HEK293 (cell line): ENCODE data around the gene GRK3.

Source experiments
- CTCF ChIA-PET: fragments of 350-600 bp; formaldehyde crosslinking; extraction: SDS; loops from one replicate; lab custom pipeline; 2021; ENCODE audit warnings: antibody characterized with exemption; lab: Yijun Ruan, JAX
- POLR2A ChIA-PET: fragments of 300-600 bp; formaldehyde crosslinking; extraction: SDS; loops from one replicate; lab custom pipeline; 2020; ENCODE audit warnings: antibody characterized with exemption, inconsistent platforms; lab: Yijun Ruan, JAX
- H3K27ac ChIP-seq: fragments of 200-500 bp; sonication (Bioruptor generic); 2 replicates; pipeline ENCODE4 v1.5.1; 2014; ENCODE audit warnings: low read depth, low read length, control low read depth, inconsistent platforms; ENCODE audit errors: extremely low read depth
- H3K36me3 ChIP-seq, 2 experiments: fragments of 200-500 bp in 1 of 2; sonication (Bioruptor generic) in 1 of 2; 1 replicate in 1 of 2; 2 replicates in 1 of 2; pipeline ENCODE4 v1.5.1; 2014 to 2017; ENCODE audit warnings: inconsistent platforms in 2 of 2, low read length in 2 of 2; ENCODE audit not compliant: control insufficient read depth in 2 of 2, insufficient read depth in 1 of 2
- H3K4me1 ChIP-seq: fragments of 200-500 bp; sonication (Bioruptor generic); 2 replicates; pipeline ENCODE4 v1.5.1; 2014; ENCODE audit warnings: mild to moderate bottlenecking, low read length, inconsistent platforms; ENCODE audit not compliant: control insufficient read depth, insufficient read depth
- H3K4me3 ChIP-seq: 2 replicates; pipeline ENCODE4 v1.5.1; 2011; ENCODE audit warnings: low read depth, mild to moderate bottlenecking, control low read depth, low read length, moderate library complexity
- H3K9me3 ChIP-seq: fragments of 200-500 bp; sonication (Bioruptor generic); 2 replicates; pipeline ENCODE4 v1.5.1; 2014; ENCODE audit warnings: low read depth, low read length, inconsistent platforms; ENCODE audit not compliant: control insufficient read depth, insufficient read depth
- KLF8 ChIP-seq: fragments of 450-650 bp; formaldehyde crosslinking; IDR thresholded peaks from 2 replicates; pipeline ENCODE4 v1.5.1; 2016; ENCODE audit warnings: missing biosample characterization, missing genetic modification characterization
- YY1 ChIP-seq: fragments of 450-650 bp; formaldehyde crosslinking; IDR thresholded peaks from 2 replicates; pipeline ENCODE4 v1.5.1; 2018; ENCODE audit warnings: missing biosample characterization, missing genetic modification characterization
- ZNF140 ChIP-seq: fragments of 450-650 bp; formaldehyde crosslinking; IDR thresholded peaks from 2 replicates; pipeline ENCODE4 v1.5.1; 2016; ENCODE audit warnings: missing biosample characterization, missing genetic modification characterization
- ZNF174 ChIP-seq: fragments of 450-650 bp; formaldehyde crosslinking; IDR thresholded peaks from 2 replicates; pipeline ENCODE4 v1.5.0; 2017; ENCODE audit warnings: missing biosample characterization, mild to moderate bottlenecking, missing genetic modification characterization
- ZNF266 ChIP-seq: fragments of 450-650 bp; formaldehyde crosslinking; IDR thresholded peaks from 2 replicates; pipeline ENCODE4 v1.5.1; 2016; ENCODE audit warnings: missing biosample characterization, missing genetic modification characterization, low read depth
- ZNF350 ChIP-seq: fragments of 450-650 bp; formaldehyde crosslinking; IDR thresholded peaks from 2 replicates; pipeline ENCODE4 v1.5.0; 2017; ENCODE audit warnings: missing biosample characterization, mild to moderate bottlenecking, missing genetic modification characterization
- ZNF549 ChIP-seq: fragments of 450-650 bp; IDR thresholded peaks from 2 replicates; pipeline ENCODE4 v1.5.1; 2018; ENCODE audit warnings: missing biosample characterization, missing genetic modification characterization, mild to moderate bottlenecking, inconsistent platforms, moderate library complexity
- ZNF571 ChIP-seq: fragments of 450-650 bp; formaldehyde crosslinking; IDR thresholded peaks from 2 replicates; pipeline ENCODE4 v1.5.0; 2017; ENCODE audit warnings: missing biosample characterization, missing genetic modification characterization
- ZNF585B ChIP-seq: fragments of 450-650 bp; formaldehyde crosslinking; IDR thresholded peaks from 2 replicates; pipeline ENCODE4 v1.5.1; 2016; ENCODE audit warnings: missing biosample characterization, missing genetic modification characterization
- ZNF654 ChIP-seq: fragments of 450-650 bp; formaldehyde crosslinking; IDR thresholded peaks from 2 replicates; pipeline ENCODE4 v1.5.1; 2016; ENCODE audit warnings: low read depth, missing biosample characterization, missing genetic modification characterization
- ZNF747 ChIP-seq: fragments of 450-650 bp; formaldehyde crosslinking; IDR thresholded peaks from 2 replicates; pipeline ENCODE4 v1.5.1; 2016; ENCODE audit warnings: missing biosample characterization, missing genetic modification characterization
- ZNF777 ChIP-seq: fragments of 450-650 bp; formaldehyde crosslinking; IDR thresholded peaks from 2 replicates; pipeline ENCODE4 v1.5.1; 2017; ENCODE audit warnings: missing biosample characterization, missing genetic modification characterization, borderline replicate concordance
- ZNF830 ChIP-seq: fragments of 450-650 bp; IDR thresholded peaks from 2 replicates; pipeline ENCODE4 v1.5.0; 2018; ENCODE audit warnings: missing biosample characterization, missing genetic modification characterization, low read depth, mild to moderate bottlenecking, moderate library complexity
- TF ChIP-seq, protein P1 (sequence below): fragments of 450-650 bp; formaldehyde crosslinking; IDR thresholded peaks from 2 replicates; pipeline ENCODE4 v1.5.1; 2016; ENCODE audit warnings: missing biosample characterization, missing genetic modification characterization
- TF ChIP-seq, protein P2 (sequence below): fragments of 450-650 bp; formaldehyde crosslinking; IDR thresholded peaks from 2 replicates; pipeline ENCODE4 v1.5.1; 2017; ENCODE audit warnings: missing biosample characterization, missing genetic modification characterization
- TF ChIP-seq, protein P3 (sequence below): fragments of 450-650 bp; formaldehyde crosslinking; IDR thresholded peaks from 2 replicates; pipeline ENCODE4 v1.5.1; 2016; ENCODE audit warnings: missing biosample characterization, missing genetic modification characterization, borderline replicate concordance
- TF ChIP-seq, protein P4 (sequence below): fragments of 450-650 bp; formaldehyde crosslinking; IDR thresholded peaks from 2 replicates; pipeline ENCODE4 v1.5.1; 2016; ENCODE audit warnings: missing biosample characterization, missing genetic modification characterization
- TF ChIP-seq, protein P5 (sequence below): fragments of 450-650 bp; formaldehyde crosslinking; IDR thresholded peaks from 2 replicates; pipeline ENCODE4 v1.5.1; 2017; ENCODE audit warnings: missing biosample characterization, mild to moderate bottlenecking, missing genetic modification characterization, moderate library complexity
- TF ChIP-seq, protein P6 (sequence below): fragments of 450-650 bp; formaldehyde crosslinking; IDR thresholded peaks from 2 replicates; pipeline ENCODE4 v1.5.1; 2016; ENCODE audit warnings: missing biosample characterization, missing genetic modification characterization

Gene GRK3

DNA sequence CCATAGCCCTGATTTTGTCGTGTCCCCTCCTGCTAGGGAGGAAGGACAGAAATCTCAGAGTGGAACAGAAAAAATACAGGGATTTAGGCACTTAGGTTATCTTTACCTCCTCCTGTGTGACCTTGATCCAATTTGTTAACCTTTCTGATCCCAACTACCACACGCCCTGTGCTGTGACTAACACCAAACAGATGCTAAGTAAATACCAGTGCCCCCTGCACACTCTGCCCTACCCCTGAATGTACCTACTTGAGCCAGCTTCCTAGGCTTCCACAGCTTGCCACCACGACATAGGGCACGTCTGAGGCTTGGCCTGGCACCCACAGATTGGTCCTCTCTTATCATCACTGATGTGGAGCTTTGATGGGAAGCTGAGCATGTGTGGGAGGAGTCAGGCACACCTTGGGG lies 186.7 kb downstream of the GRK3 start:
- ChIA-PET CTCF (interaction anchor here (0.6 kb wide), 2 partner anchors 22 to 26 kb away, joined by 4 read pairs; no protein-coding TSS in a partner anchor), POLR2A (no interaction called here)
- Histone ChIP-seq H3K36me3 (no peaks in the 10 kb centered on the region), H3K4me3 (no peak overlapping the region), H3K4me1 (no peaks in the 10 kb centered on the region), H3K9me3 (no peaks in the 10 kb centered on the region), H3K27ac (no peak overlapping the region)
- TF ChIP-seq YY1 (tag by site-specific recombination) (no peak), ZNF266 (no peak), ZNF830 (no peak), ZNF174 (tag by site-specific recombination) (no peak), ZNF350 (no peak), ZNF140 (tag by site-specific recombination) (no peak), ZNF747 (tag by site-specific recombination) (no peak), KLF8 (no peak)
- TF ChIP-seq, protein P1, sequence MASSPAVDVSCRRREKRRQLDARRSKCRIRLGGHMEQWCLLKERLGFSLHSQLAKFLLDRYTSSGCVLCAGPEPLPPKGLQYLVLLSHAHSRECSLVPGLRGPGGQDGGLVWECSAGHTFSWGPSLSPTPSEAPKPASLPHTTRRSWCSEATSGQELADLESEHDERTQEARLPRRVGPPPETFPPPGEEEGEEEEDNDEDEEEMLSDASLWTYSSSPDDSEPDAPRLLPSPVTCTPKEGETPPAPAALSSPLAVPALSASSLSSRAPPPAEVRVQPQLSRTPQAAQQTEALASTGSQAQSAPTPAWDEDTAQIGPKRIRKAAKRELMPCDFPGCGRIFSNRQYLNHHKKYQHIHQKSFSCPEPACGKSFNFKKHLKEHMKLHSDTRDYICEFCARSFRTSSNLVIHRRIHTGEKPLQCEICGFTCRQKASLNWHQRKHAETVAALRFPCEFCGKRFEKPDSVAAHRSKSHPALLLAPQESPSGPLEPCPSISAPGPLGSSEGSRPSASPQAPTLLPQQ (tag by site-specific recombination) = no peak
- TF ChIP-seq, protein P2, sequence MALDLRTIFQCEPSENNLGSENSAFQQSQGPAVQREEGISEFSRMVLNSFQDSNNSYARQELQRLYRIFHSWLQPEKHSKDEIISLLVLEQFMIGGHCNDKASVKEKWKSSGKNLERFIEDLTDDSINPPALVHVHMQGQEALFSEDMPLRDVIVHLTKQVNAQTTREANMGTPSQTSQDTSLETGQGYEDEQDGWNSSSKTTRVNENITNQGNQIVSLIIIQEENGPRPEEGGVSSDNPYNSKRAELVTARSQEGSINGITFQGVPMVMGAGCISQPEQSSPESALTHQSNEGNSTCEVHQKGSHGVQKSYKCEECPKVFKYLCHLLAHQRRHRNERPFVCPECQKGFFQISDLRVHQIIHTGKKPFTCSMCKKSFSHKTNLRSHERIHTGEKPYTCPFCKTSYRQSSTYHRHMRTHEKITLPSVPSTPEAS = no peak

DNA sequence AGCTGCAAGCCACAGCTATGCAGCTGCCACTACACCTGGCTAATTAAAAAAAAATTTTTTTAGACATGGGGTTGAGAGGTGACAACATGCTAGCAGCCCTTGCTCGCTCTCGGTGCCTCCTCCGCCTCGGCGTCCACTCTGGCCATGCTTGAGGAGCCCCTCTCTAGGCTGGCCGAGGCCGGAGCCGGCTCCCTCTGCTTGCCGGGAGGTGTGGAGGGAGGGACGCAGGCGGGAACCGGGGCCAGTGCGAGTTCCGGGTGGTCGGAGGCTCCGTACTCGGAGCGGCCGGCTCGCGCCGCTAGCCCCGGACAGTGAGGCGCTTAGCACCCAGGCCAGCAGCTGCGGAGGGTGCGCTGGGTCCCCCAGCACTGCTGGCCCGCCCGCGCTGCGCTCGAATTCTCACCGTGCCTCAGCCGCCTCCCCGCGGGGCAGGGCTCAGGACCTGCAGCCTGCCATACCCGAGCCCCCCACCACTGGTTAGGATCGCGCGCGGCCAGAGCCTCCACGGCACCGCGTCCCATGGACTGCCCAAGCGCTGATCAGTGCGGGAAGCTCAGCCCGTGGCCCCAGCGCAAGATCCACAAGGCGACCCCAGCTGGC lies 188.2 kb downstream of the GRK3 start:
- no peak overlapping the region for H3K27ac ChIP-seq
- no peaks in the 10 kb centered on the region for H3K9me3 ChIP-seq
- H3K36me3 ChIP-seq = no peaks in the 10 kb centered on the region
- no peaks in the 10 kb centered on the region for H3K4me1 ChIP-seq
- CTCF ChIA-PET = interaction anchor here (0.9 to 1.0 kb wide), 2 partner anchors 20 to 27 kb away, joined by 3 to 4 read pairs; no protein-coding TSS in a partner anchor
- no peak for TF ChIP-seq ZNF585B (tag by site-specific recombination)
- TF ChIP-seq, protein P3, sequence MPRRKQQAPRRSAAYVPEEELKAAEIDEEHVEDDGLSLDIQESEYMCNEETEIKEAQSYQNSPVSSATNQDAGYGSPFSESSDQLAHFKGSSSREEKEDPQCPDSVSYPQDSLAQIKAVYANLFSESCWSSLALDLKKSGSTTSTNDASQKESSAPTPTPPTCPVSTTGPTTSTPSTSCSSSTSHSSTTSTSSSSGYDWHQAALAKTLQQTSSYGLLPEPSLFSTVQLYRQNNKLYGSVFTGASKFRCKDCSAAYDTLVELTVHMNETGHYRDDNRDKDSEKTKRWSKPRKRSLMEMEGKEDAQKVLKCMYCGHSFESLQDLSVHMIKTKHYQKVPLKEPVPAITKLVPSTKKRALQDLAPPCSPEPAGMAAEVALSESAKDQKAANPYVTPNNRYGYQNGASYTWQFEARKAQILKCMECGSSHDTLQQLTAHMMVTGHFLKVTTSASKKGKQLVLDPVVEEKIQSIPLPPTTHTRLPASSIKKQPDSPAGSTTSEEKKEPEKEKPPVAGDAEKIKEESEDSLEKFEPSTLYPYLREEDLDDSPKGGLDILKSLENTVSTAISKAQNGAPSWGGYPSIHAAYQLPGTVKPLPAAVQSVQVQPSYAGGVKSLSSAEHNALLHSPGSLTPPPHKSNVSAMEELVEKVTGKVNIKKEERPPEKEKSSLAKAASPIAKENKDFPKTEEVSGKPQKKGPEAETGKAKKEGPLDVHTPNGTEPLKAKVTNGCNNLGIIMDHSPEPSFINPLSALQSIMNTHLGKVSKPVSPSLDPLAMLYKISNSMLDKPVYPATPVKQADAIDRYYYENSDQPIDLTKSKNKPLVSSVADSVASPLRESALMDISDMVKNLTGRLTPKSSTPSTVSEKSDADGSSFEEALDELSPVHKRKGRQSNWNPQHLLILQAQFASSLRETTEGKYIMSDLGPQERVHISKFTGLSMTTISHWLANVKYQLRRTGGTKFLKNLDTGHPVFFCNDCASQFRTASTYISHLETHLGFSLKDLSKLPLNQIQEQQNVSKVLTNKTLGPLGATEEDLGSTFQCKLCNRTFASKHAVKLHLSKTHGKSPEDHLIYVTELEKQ = no peak
- TF ChIP-seq, protein P4, sequence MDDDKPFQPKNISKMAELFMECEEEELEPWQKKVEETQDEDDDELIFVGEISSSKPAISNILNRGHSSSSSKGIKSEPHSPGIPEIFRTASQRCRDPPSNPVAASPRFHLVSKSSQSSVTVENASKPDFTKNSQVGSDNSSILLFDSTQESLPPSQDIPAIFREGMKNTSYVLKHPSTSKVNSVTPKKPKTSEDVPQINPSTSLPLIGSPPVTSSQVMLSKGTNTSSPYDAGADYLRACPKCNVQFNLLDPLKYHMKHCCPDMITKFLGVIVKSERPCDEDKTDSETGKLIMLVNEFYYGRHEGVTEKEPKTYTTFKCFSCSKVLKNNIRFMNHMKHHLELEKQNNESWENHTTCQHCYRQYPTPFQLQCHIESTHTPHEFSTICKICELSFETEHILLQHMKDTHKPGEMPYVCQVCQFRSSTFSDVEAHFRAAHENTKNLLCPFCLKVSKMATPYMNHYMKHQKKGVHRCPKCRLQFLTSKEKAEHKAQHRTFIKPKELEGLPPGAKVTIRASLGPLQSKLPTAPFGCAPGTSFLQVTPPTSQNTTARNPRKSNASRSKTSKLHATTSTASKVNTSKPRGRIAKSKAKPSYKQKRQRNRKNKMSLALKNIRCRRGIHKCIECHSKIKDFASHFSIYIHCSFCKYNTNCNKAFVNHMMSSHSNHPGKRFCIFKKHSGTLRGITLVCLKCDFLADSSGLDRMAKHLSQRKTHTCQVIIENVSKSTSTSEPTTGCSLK = no peak
- TF ChIP-seq ZNF654 (tag by site-specific recombination) = no peak
- TF ChIP-seq ZNF571 (tag by site-specific recombination) = no peak
- TF ChIP-seq, protein P5, sequence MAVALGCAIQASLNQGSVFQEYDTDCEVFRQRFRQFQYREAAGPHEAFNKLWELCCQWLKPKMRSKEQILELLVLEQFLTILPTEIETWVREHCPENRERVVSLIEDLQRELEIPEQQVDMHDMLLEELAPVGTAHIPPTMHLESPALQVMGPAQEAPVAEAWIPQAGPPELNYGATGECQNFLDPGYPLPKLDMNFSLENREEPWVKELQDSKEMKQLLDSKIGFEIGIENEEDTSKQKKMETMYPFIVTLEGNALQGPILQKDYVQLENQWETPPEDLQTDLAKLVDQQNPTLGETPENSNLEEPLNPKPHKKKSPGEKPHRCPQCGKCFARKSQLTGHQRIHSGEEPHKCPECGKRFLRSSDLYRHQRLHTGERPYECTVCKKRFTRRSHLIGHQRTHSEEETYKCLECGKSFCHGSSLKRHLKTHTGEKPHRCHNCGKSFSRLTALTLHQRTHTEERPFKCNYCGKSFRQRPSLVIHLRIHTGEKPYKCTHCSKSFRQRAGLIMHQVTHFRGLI (tag by site-specific recombination) = no peak
- no peak for TF ChIP-seq ZNF777 (tag by site-specific recombination)
- TF ChIP-seq ZNF549 = no peak
- TF ChIP-seq, protein P6, sequence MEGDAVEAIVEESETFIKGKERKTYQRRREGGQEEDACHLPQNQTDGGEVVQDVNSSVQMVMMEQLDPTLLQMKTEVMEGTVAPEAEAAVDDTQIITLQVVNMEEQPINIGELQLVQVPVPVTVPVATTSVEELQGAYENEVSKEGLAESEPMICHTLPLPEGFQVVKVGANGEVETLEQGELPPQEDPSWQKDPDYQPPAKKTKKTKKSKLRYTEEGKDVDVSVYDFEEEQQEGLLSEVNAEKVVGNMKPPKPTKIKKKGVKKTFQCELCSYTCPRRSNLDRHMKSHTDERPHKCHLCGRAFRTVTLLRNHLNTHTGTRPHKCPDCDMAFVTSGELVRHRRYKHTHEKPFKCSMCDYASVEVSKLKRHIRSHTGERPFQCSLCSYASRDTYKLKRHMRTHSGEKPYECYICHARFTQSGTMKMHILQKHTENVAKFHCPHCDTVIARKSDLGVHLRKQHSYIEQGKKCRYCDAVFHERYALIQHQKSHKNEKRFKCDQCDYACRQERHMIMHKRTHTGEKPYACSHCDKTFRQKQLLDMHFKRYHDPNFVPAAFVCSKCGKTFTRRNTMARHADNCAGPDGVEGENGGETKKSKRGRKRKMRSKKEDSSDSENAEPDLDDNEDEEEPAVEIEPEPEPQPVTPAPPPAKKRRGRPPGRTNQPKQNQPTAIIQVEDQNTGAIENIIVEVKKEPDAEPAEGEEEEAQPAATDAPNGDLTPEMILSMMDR (tag by site-specific recombination) = no peak
- H3K4me3 ChIP-seq = no peak overlapping the region
- POLR2A ChIA-PET = no interaction called here
